Tibial nerve (tissue), 4 donors: ENCODE data around the gene ARL5A.

ENCODE experiments used
- EP300 ChIP-seq, 2 donors: sonication (generic); formaldehyde crosslinking; IDR thresholded peaks; one replicate each; pipeline ENCODE4 v1.6.1; 2017; ENCODE audit warnings: antibody characterized with exemption in 2 of 2, mild to moderate bottlenecking in 1 of 2
- POLR2A ChIP-seq, 2 donors: fragments of 450-650 bp; IDR thresholded peaks; one replicate each; pipeline ENCODE4 v1.6.1; 2017; ENCODE audit warnings: antibody characterized with exemption in 2 of 2, mild to moderate bottlenecking in 2 of 2, moderate library complexity in 2 of 2
- TF ChIP-seq, protein P1 (sequence below), 5 experiments: fragments of 200-600 bp in 3 of 5; fragments of 450-650 bp in 2 of 5; sonication (generic) in 3 of 5; IDR thresholded peaks; one replicate each; pipeline ENCODE4 v1.5.1; 2016 to 2019; ENCODE audit warnings: antibody characterized with exemption in 5 of 5, mild to moderate bottlenecking in 3 of 5, moderate library complexity in 2 of 5

DNA sequence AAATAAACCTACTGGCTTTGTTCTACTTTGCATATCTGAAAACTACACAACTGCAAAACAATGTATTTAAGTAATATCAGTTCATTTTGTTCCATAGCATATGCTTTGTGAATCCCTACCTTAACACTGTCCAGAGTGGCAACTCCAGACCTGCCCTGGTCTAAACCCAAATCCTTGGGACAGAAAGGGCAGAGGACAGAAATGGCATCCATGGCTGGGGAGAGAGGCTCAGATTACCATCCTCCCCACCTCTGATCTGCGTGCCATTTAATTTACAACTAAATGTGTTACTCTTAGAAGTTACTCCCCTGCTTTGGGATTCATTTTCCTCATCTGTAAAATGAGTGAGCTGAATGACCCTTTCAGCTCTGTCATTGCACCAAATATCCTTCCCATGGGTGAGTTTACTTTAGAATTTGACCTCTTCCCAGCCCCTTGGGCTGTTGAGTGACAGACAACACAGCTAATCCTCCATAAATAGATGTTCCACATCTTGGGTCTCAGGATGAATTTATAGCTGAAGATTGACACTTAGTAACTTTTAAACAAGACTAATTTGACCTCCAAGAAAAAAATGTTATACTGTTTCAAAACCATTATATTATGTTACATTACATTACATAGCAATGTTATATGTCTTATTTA lies 73.8 kb downstream of the ARL5A start:
- TF ChIP-seq, protein P1, sequence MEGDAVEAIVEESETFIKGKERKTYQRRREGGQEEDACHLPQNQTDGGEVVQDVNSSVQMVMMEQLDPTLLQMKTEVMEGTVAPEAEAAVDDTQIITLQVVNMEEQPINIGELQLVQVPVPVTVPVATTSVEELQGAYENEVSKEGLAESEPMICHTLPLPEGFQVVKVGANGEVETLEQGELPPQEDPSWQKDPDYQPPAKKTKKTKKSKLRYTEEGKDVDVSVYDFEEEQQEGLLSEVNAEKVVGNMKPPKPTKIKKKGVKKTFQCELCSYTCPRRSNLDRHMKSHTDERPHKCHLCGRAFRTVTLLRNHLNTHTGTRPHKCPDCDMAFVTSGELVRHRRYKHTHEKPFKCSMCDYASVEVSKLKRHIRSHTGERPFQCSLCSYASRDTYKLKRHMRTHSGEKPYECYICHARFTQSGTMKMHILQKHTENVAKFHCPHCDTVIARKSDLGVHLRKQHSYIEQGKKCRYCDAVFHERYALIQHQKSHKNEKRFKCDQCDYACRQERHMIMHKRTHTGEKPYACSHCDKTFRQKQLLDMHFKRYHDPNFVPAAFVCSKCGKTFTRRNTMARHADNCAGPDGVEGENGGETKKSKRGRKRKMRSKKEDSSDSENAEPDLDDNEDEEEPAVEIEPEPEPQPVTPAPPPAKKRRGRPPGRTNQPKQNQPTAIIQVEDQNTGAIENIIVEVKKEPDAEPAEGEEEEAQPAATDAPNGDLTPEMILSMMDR (IDR thresholded peaks at IDR 0.05) = no peak
- TF ChIP-seq POLR2A (IDR thresholded peaks at IDR 0.05) (no peak), EP300 (IDR thresholded peaks at IDR 0.05) (no peak)
